Measurements from ENCODE around the gene CA5A. TPM values are rescaled to one million over a fixed set of nuclear protein-coding genes. Genes with fewer than 3 reads are reported as not detected.
A peak's percentile ranks its signal among the peaks of the same experiment; 100 is the strongest.

CA5A gene
- total and polyA plus RNA-seq, 2 of the 13 experiments (the other 11 are each of a cell fraction or from before 2014, with no cell fraction given) = 66.8 to 106 TPM

GRCh38 chr16:87932475-87933139, 3.7 kb downstream of the CA5A start (continued):
- TF ChIP-seq AHDC1 (CRISPR knock-in tag; IDR thresholded peaks at IDR 0.05; ENCODE audit: borderline replicate concordance) (peak; percentile 29; the same call in 1 of the 2 replicates), ZNF281 (CRISPR knock-in tag; IDR thresholded peaks at IDR 0.05; ENCODE audit: borderline replicate concordance) (peak; percentile 52; the same call in 1 of the 2 replicates), RXRA (CRISPR knock-in tag; IDR thresholded peaks at IDR 0.05) (peak; percentile 22; the same call in 1 of the 2 replicates), ZBED4 (CRISPR knock-in tag; IDR thresholded peaks at IDR 0.05; ENCODE audit: borderline replicate concordance) (0 out of 2 replicates have a peak, but pooled peaks have one; percentile 40), ZNF788 (CRISPR knock-in tag; IDR thresholded peaks at IDR 0.05; ENCODE audit: borderline replicate concordance) (peak; percentile 13; the same call in 1 of the 2 replicates), NR2C2 (CRISPR knock-in tag; IDR thresholded peaks at IDR 0.05; ENCODE audit: borderline replicate concordance) (0 out of 2 replicates have a peak, but pooled peaks have one; percentile 55), THAP7 (CRISPR knock-in tag; IDR thresholded peaks at IDR 0.05) (peak; percentile 35; the same call in 1 of the 2 replicates)
- TF ChIP-seq, protein P1, sequence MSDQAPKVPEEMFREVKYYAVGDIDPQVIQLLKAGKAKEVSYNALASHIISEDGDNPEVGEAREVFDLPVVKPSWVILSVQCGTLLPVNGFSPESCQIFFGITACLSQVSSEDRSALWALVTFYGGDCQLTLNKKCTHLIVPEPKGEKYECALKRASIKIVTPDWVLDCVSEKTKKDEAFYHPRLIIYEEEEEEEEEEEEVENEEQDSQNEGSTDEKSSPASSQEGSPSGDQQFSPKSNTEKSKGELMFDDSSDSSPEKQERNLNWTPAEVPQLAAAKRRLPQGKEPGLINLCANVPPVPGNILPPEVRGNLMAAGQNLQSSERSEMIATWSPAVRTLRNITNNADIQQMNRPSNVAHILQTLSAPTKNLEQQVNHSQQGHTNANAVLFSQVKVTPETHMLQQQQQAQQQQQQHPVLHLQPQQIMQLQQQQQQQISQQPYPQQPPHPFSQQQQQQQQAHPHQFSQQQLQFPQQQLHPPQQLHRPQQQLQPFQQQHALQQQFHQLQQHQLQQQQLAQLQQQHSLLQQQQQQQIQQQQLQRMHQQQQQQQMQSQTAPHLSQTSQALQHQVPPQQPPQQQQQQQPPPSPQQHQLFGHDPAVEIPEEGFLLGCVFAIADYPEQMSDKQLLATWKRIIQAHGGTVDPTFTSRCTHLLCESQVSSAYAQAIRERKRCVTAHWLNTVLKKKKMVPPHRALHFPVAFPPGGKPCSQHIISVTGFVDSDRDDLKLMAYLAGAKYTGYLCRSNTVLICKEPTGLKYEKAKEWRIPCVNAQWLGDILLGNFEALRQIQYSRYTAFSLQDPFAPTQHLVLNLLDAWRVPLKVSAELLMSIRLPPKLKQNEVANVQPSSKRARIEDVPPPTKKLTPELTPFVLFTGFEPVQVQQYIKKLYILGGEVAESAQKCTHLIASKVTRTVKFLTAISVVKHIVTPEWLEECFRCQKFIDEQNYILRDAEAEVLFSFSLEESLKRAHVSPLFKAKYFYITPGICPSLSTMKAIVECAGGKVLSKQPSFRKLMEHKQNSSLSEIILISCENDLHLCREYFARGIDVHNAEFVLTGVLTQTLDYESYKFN (CRISPR knock-in tag; conservative IDR thresholded peaks at IDR 0.05) = peak; percentile 55
